NAMALWA (cell line): ENCODE data around the gene SUFU.
"Not testable (repeated sequence)": the region's sequence is repeated elsewhere in the genome, so short reads cannot be mapped to it uniquely, and the experiment has no call there.

Source experiments
- DNase-seq: peaks from one replicate; pipeline ENCODE4 v3.0.0-alpha.2; 2015; ENCODE audit warnings: low spot score

The SUFU gene

GRCh38 chr10:102480396-102480795 is 23.4 kb upstream of the SUFU start:
- DNase-seq, result no peak

DNA sequence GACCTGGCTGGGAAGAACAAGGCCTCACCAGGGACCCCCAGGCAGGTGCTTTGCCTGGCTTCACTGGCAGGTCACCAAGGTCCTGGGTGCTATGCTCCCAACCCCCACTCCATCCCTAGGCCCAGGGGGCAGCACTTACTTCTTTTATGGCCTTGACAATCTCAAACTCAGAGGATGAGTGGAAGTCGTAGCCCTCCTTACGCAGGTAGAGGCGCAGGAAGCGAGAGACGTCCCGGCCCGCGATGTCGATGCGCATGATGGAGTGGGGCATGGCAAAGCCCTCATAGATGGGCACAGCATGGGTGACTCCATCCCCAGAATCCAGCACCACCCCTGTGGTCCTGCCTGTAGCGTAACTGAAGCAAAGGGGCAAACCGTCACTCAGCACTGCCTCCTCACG is 19.8 kb upstream of the SUFU start:
- DNase-seq, result no peak

DNA sequence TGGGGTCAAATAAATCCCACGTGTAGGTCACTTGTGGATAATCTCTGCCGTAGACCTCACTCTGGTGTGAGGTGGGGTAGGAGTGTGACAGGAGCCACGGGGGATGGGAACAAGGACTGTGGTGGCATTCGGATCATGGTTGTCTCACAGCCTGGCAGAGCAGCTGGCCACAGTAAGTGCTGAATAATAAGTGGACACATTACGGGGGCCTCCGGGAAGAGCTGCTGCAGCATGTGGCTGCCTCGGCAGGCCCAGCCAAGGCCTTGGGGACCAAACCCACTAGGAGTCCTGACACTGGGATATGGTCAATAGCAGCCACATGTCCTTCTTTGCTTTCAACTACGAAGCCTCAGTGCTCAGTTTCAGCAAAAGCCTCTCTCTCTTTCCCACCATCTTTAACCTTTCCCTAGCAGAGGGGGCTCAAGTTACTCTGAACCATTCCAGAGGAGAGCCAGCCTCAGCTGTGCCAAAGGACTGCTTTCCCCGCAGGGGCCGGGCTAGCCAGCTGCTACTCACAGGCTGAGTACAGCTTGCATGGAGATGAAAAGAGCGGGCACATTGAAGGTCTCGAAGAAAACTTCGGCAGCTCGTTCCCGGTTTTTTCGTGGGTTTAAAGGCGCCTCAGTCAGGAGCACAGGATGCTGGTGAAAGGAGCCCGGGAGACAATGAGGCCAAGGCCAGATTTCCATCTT is 18.5 kb upstream of the SUFU start:
- no peak for DNase-seq

DNA sequence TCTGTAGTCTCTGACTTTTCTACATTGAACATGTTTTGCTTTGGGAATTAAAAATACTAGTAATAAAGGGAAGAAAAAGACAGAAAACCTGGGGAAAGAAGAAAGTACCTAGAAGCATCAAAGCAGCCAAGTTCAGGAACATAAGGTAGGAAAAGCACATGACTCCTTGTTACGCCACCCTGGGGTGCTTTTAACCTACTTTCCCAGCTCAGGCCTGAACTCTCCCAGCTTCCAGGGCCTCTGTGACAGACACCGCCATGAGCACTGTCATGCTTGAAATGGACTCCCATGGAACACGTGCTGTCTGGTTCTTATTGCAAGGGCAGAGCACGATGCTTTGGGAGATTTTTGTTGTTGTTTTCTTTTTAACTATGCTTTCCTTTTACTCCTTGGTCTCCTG is 12.6 kb upstream of the SUFU start:
- no peak for DNase-seq

DNA sequence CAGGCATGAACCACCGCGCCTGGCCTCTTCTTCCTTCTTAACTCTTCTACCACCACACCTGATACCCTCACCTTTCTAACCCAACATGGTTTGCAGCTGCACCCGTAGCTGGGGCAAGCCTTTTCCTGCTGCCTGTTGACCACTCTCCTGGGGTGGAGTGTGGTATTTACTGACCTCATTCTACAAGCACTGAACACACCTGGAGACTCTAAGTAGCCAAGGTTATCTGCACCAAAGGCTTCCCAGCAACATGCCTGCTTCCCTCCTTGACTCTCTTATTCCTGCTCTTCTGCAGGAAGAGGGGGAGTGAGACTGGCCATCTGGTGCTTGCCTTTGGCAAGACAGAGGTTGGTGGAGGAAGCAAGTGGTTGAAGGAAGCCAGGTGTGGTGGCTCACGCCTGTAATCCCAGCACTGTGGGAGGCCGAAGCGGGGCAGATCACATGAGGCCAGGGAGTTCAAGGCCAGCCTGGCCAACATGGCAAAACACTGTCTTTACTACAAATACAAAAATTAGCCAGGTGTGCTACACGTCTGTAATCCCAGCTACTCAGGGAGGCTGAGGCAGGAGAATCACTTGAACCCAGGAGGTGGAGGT is 11.3 kb upstream of the SUFU start:
- no peak for DNase-seq

DNA sequence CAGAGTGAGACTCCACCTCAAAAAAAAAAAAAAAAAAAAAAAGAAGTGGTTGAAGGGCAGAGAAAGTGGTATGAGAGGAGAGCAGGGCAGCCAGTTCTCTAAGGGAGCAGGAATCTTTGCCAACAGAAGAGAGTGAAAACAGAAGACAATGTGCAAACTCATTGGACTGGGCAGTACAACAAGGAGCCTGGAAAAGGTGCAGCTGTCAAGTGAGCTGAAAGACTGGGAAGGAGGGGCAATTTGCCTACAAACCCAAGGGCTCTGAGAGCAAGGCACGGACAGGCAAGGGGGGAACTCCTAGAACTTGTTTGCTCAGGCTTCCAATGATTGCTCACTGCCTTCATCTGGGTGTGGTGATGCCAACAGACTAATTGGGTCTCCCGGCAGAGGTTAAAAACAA is 10.8 kb upstream of the SUFU start:
- DNase-seq, result no peak

DNA sequence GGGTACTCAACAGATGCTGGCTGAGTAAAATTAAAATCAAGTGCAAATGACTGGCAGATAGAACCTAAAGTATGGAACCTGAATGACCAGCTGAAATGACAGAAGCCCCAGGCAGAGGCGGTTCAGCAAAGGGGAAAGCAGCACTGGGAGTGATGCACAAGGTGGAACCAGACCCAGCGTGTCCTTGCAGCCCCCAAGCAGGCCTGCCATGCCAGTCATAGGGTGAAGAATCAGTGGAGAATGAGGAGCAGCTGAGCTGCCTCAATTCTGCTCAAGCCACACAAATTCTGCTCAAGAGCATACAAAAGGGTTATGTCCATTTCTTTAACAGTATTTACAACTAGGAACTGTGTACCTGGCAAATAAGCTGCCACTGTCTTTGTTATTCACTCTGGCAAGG is 10.0 kb upstream of the SUFU start:
- no peak for DNase-seq

DNA sequence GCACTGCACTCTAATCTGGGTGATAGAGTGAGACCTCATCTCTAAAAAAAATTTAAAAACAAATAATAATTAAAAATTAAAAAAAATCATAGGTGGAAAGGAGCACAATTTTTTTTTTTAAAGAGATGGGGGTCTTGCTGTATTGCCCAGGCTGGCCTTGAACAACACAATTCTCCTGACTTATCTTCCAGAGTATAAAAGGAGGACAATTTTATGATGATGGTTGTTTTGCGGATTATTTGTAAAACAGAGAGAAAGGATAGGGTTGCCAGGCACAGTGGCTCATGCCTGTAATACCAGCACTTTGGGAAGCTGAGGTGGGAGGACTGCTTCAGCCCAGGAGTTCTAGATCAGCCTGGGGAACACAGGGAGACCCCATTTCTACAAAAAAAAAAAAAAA is 6.2 kb upstream of the SUFU start:
- DNase-seq, result no peak

DNA sequence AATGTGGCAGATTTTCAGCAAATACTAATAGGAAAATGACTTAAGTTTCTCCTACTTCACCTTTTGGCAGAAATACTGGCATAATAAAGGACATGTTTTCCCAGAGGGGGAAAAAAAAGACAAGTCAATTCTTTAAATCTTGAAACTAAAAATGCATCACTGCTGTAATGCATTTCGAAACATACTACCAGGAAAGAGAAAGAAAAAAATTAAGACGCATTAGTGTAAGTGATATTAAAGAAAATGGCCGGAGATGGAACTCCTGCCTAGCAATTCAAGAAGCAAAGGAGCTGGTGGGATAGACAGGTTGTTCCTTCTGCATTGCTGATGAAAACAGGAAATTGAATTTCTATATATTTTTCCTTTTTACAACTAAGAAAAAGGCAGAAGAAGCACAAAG is 4.4 kb upstream of the SUFU start:
- no peak for DNase-seq

DNA sequence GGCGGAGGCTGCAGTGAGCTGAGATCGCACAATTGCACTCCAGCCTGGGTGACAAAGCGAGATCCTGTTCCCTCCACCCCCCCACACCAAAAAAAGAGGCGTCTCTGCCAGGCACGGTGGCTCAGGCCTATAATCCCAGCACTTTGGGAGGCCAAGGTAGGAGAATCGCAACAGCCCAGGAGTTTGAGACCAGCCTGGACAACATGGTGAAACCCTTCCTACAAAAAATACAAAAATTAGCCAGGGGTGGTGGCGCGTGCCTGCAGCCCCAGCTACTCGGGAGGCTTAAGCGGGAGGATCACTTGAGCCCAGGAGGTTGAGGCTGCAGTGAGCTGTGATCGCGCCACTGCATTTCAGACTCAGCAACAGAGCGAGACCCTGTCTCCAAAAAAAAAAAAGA is 3.1 kb upstream of the SUFU start:
- DNase-seq, result not testable (repeated sequence)

- peak; percentile 23 for DNase-seq
Measured at GRCh38 chr10:102501201-102502028, 2.4 kb upstream of the SUFU start.

DNA sequence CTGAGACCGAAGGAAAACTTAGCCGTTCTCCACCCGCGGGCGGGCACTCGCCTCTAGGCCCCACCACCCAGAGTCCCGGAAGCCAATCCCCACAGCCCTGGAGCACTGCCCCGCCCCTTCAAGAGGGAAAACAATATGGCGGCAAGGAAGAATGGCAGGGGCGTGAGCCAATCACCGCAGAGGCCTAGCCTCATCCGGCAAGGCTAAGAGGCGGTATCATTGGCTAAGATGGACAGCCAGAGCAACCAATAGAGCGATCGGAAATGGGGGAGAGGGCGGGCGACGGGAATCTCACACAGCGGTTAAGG is 1.8 kb upstream of the SUFU start:
- peak; percentile 99 for DNase-seq

GRCh38 chr10:102502337-102503151 is 1.2 kb upstream of the SUFU start, which contains the start of gene ACTR1A:
ACTR1A (minus strand) TSS chr10:102502712; CDS start chr10:102502647, 65 bp downstream.
- DNase-seq, result peak; percentile 100

DNA sequence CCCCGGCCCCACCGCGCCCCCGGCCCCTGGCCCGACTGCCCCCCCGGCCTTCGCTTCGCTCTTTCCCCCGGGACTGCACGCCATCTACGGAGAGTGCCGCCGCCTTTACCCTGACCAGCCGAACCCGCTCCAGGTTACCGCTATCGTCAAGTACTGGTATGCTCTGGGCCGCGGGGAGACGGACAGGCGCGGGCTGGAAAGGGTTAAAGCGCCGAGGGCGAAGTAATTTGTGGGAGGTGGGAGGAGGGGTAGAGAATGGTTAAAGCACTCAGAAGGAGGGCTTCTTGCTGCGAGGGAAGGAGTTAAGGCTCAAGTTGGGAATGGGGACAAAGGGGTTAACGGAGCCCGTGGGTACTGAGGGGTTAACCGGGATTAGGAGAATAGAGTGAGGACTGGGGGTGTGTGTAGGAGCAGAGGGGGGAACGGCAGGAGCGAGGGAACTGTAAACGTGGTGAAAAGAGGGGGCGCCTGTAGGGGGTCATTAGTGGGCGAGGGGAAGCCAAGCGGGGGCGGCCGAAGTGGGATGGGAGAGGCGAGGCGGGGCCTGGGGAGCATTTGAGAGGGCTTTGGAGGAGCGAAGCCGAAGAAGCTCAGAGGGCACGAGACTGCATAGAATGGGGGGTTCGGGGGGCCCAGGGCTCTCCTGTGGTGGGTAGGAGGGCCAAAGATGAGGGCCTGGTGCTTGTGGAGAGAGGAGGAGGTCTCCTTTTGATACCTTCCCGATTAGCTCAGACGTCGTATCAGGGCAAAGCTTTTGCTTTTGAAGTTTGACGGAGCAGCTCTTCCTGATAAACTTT is 605 bp downstream of the SUFU start:
- DNase-seq, result peak; percentile 53

- DNase-seq, result no peak
Measured at GRCh38 chr10:102504976-102505300, 1.2 kb downstream of the SUFU start.

GRCh38 chr10:102505462-102506115 is 1.8 kb downstream of the SUFU start:
- peak; percentile 23 for DNase-seq

DNA sequence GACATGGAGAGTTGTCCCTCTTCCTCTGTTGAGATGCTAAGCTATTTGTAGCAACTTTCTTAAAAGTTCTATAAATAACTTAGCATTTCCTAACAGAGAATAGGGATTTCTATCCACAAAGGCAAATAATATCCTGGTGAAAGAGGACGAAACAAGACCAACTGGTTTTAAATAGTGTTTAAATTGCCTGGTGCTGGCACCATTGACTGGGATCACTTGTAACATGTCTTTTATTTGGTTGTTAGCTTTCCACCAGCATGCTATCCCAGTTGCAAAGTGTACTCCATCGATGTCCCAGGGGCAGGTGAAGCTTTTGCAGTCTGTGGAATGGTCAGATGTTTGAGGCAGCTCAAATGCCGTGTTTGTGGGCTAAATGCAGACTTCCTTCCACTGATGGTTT is 3.7 kb downstream of the SUFU start:
- no peak for DNase-seq

- no peak for DNase-seq
Measured at GRCh38 chr10:102508506-102508905, 4.7 kb downstream of the SUFU start.

DNA sequence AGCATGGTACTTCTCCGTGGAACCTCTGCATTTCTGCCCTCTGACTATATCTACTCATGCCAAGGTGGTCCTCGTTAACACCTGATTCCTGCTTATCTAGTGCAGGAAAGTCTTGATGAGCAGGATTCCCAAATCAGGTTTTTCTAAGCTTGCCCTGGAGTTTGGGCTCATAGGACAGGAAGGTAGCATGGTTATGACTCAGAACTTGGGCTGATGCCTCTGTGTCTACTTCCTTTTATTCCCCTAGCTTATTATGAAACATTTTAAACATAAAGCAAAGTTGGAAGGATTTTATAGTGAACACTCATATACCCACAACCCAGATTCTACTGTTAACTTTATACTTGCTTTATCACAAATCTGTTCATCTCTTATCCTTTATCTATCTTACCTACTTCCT is 5.6 kb downstream of the SUFU start:
- DNase-seq, result no peak

DNA sequence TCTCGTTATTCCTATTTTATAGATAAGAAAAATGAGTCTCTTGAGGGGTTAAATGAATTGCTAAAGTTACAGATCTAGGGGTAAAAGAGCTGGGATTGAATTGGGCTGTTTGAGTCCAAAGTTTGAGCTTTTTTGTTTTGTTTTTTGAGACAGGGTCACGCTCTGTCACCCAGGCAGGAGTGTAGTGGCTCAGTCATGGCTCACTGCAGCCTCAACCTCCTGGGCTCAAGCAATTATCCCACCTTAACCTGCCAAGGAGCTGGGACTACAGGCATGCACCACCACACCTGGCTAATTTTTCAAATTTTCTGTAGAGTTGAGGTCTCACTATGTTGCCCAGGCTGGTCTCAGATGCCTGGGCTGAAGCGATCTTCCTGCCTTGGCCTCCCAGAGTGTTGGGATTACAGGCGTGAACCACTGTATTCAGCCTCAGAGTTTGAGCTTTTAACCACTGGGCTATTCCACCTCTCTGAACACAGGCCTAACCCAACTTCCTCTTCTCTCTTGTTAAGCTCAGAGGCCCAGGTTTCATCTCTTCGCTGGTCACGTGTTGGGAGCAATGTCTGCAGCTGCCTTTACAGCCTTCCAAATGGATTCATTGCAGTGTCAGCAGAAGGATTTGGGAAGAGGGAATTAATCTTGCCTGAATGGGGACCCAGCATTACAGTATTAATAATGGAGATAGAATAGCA is 8.0 kb downstream of the SUFU start:
- DNase-seq, result peak; percentile 60
